ENCODE results near the gene NPL.

DNA sequence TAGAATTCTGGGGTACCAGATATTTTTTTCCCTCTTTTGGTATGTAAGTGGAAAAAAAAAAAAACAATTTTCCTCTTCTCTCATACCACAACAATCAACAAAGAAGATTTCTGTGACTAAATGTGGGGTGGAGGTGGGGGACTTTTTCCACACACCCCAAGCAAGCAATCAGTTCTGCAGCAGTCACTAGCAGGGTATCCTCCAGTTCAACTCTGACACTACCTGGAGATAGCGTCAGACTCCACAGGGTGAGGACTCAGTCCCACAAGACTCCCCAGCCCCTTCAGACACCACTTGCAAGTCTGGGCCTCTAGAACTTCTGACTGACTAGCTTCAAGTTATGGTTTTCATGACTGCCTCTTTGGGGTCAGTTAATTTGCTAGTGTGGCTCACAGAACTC, 55.8 kb downstream of the NPL start:
- TF ChIP-seq POLR2A (IDR thresholded peaks at IDR 0.05) (no peak), POLR2AphosphoS5 (IDR thresholded peaks at IDR 0.05) (no peak)
- TF ChIP-seq, protein P1, sequence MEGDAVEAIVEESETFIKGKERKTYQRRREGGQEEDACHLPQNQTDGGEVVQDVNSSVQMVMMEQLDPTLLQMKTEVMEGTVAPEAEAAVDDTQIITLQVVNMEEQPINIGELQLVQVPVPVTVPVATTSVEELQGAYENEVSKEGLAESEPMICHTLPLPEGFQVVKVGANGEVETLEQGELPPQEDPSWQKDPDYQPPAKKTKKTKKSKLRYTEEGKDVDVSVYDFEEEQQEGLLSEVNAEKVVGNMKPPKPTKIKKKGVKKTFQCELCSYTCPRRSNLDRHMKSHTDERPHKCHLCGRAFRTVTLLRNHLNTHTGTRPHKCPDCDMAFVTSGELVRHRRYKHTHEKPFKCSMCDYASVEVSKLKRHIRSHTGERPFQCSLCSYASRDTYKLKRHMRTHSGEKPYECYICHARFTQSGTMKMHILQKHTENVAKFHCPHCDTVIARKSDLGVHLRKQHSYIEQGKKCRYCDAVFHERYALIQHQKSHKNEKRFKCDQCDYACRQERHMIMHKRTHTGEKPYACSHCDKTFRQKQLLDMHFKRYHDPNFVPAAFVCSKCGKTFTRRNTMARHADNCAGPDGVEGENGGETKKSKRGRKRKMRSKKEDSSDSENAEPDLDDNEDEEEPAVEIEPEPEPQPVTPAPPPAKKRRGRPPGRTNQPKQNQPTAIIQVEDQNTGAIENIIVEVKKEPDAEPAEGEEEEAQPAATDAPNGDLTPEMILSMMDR (IDR thresholded peaks at IDR 0.05), result no peak
